ENCODE results near the gene SLC10A7. TPM values are rescaled to one million over a fixed set of nuclear protein-coding genes. Genes with fewer than 3 reads are reported as not detected.

SLC10A7 gene
- total and polyA plus RNA-seq, 2 of the 4 experiments (the other 2 are of a cell fraction) = 5.2 to 8.4 TPM

DNA sequence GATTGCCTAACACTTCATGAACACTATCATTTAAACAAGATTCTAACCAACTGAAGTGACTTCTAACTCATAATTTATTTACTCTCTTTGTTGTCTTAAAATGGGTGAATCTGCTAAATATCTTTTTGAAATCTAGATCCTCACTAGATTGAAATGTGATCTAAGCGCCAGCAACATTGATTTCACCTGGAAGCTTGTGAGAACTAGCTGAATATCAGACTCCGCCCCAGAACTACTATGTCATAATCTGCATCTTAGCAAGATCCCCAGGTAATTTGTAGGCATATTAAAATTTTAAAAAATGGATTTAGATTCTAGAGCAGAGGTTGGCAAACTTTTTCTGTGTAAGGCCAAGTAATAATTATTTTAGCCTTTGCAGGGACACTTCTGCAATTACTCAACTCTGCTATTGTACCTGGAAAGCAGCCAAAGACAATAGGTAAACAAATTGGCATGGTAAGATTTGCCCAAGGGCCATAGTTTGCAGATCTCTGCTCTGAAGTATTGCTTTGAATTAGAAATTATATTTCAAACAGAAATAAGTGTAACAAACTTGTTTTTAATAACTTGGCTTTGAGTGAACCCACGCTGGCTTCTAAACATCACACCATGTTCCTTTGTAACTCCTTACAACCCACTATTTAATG is 185.9 kb downstream of the SLC10A7 start:
- Histone ChIP-seq H2BK120ac (ENCODE audit: low read depth, low read length) (no peak overlapping the region), H4K8ac (ENCODE audit: low read depth in 2 of 2, low read length in 2 of 2) (no peak overlapping the region), H3K9ac (ENCODE audit: low read depth, low read length) (no peak overlapping the region), H4K5ac (ENCODE audit: low read depth, low read length) (no peak overlapping the region), H3K79me1 (ENCODE audit: low read depth in 1 of 2, low read length in 2 of 2) (peaks cover 0 to 2% of the 10 kb centered on the region in 2 experiments; a peak in 1 of 4 replicates), H2AK5ac (ENCODE audit: low read depth, low read length) (no peak overlapping the region), H3K27me3 (ENCODE audit: control insufficient read depth, insufficient read depth, low read length) (no peaks in the 10 kb centered on the region), H2AK9ac (replicated peaks; ENCODE audit: low read depth, low read length, poor library complexity) (no peak overlapping the region), H3K18ac (ENCODE audit: low read depth, low read length) (no peak overlapping the region), H2BK15ac (ENCODE audit: low read depth, low read length) (no peak overlapping the region), H3K14ac (replicated peaks; ENCODE audit: low read depth, low read length) (no peak overlapping the region), H3K4me3 (ENCODE audit: insufficient read depth, low read depth, low read length) (no peak overlapping the region), H3K27ac (ENCODE audit: insufficient read depth, low read length) (no peak overlapping the region), H3K36me3 (ENCODE audit: control insufficient read depth, insufficient read depth, low read length) (no peaks in the 10 kb centered on the region), H3K4ac (ENCODE audit: low read depth, low read length) (no peak overlapping the region), H2BK20ac (ENCODE audit: low read depth, low read length) (no peak overlapping the region), H4K91ac (ENCODE audit: insufficient read depth, low read depth, low read length) (no peak overlapping the region), H3K56ac (ENCODE audit: extremely low read depth, insufficient read depth, low read length) (no peak overlapping the region), H2AFZ (replicated peaks; ENCODE audit: low read length, poor library complexity) (no peak overlapping the region), H3K4me2 (ENCODE audit: low read depth, low read length) (no peak overlapping the region), H3K4me1 (ENCODE audit: control insufficient read depth, insufficient read depth, low read length) (peaks cover 4% of the 10 kb centered on the region; the same call in 1 of the 2 replicates), H4K20me1 (ENCODE audit: insufficient read depth, low read length) (no peaks in the 10 kb centered on the region), H3K9me1 (ENCODE audit: insufficient read depth, low read length) (peaks cover 4% of the 10 kb centered on the region; the same call in 1 of the 2 replicates), H3K9me3 (ENCODE audit: control insufficient read depth, insufficient read depth, low read length) (no peaks in the 10 kb centered on the region), H2BK5ac (ENCODE audit: low read depth, low read length, poor library complexity, severe bottlenecking) (no peak overlapping the region), H3K23ac (ENCODE audit: low read depth, low read length) (no peak overlapping the region)
- ChIA-PET POLR2A (ENCODE audit: unreplicated experiment) (no interaction called here), CTCF (interaction anchor here (1.6 kb wide), 1 partner anchor 10 kb away, joined by 3 read pairs; no protein-coding TSS in a partner anchor)
- no TSS peak for BruUV-seq (replicated peaks)
- dilution Hi-C loops (cut with HindIII; ENCODE audit: low sequenced_read_pairs, unreplicated experiment) (no loop called here), intact Hi-C loops (cut with micrococcal nuclease) (no loop called here), in situ Hi-C loops (cut with MboI; ENCODE audit: low sequenced_read_pairs) (loop anchor here (5.0 to 25.0 kb wide), 3 partner anchors 576 to 1251 kb away; no protein-coding TSS in a partner anchor)
- no peak for ATAC-seq (ENCODE audit: low read depth)
- DNase-seq = no peak
- TF ChIP-seq BHLHE40 (IDR thresholded peaks at IDR 0.05; ENCODE audit: low read depth, low read length) (no peak), POLR2A (IDR thresholded peaks at IDR 0.05; ENCODE audit: low read depth, low read length) (no peak), NFE2L2 (IDR thresholded peaks at IDR 0.05; ENCODE audit: low read depth, low read length) (no peak), RCOR1 (IDR thresholded peaks at IDR 0.05; ENCODE audit: insufficient replicate concordance, low read length) (no peak), ELK1 (IDR thresholded peaks at IDR 0.05; ENCODE audit: borderline replicate concordance, low read depth, low read length) (no peak), CEBPB (IDR thresholded peaks at IDR 0.05; ENCODE audit: low read depth, low read length) (no peak), MXI1 (IDR thresholded peaks at IDR 0.05; ENCODE audit: borderline replicate concordance, low read depth, low read length) (no peak), RAD21 (IDR thresholded peaks at IDR 0.05; ENCODE audit: low read length) (no peak), FOS (IDR thresholded peaks at IDR 0.05; ENCODE audit: low read depth, low read length) (no peak), RFX5 (IDR thresholded peaks at IDR 0.05; ENCODE audit: low read depth, low read length) (no peak), SMC3 (IDR thresholded peaks at IDR 0.05; ENCODE audit: low read depth, low read length) (no peak), MAFK (IDR thresholded peaks at IDR 0.05; ENCODE audit: low read depth, low read length) (no peak), MAZ (IDR thresholded peaks at IDR 0.05; ENCODE audit: borderline replicate concordance, low read depth, low read length) (no peak), CHD1 (IDR thresholded peaks at IDR 0.05; ENCODE audit: low read depth, low read length) (no peak)
- TF ChIP-seq, protein P1, sequence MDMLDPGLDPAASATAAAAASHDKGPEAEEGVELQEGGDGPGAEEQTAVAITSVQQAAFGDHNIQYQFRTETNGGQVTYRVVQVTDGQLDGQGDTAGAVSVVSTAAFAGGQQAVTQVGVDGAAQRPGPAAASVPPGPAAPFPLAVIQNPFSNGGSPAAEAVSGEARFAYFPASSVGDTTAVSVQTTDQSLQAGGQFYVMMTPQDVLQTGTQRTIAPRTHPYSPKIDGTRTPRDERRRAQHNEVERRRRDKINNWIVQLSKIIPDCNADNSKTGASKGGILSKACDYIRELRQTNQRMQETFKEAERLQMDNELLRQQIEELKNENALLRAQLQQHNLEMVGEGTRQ (IDR thresholded peaks at IDR 0.05; ENCODE audit: low read depth, low read length) = no peak
- TF ChIP-seq, protein P2, sequence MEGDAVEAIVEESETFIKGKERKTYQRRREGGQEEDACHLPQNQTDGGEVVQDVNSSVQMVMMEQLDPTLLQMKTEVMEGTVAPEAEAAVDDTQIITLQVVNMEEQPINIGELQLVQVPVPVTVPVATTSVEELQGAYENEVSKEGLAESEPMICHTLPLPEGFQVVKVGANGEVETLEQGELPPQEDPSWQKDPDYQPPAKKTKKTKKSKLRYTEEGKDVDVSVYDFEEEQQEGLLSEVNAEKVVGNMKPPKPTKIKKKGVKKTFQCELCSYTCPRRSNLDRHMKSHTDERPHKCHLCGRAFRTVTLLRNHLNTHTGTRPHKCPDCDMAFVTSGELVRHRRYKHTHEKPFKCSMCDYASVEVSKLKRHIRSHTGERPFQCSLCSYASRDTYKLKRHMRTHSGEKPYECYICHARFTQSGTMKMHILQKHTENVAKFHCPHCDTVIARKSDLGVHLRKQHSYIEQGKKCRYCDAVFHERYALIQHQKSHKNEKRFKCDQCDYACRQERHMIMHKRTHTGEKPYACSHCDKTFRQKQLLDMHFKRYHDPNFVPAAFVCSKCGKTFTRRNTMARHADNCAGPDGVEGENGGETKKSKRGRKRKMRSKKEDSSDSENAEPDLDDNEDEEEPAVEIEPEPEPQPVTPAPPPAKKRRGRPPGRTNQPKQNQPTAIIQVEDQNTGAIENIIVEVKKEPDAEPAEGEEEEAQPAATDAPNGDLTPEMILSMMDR (conservative IDR thresholded peaks at IDR 0.05; ENCODE audit: low read depth, low read length) = no peak
- no CpG with 5 or more reads among the region's 3 CpGs for WGBS, 2 experiments (ENCODE audit: extremely low coverage in 2 of 2, insufficient read length in 1 of 2)
